T-helper 1 cell treated with Interleukin-12 subunit alpha and Interleukin-12 subunit beta and Interleukin-4 antibody, amounts not matched to agents 30 μg/mL and 1 μg/mL, for 36 hours (primary cell): ENCODE data around the gene HAO2.
"Not testable (repeated sequence)": the region's sequence is repeated elsewhere in the genome, so short reads cannot be mapped to it uniquely, and the experiment has no call there.

Experiments
- H3K27ac Mint-ChIP-seq: one replicate; pipeline ENCODE4 v1.8.0; 2021; ENCODE audit warnings: mild to moderate bottlenecking, mixed read lengths
- H3K27me3 Mint-ChIP-seq: one replicate; pipeline ENCODE4 v1.8.0; 2021; ENCODE audit warnings: low read depth, mixed read lengths
- H3K36me3 Mint-ChIP-seq: one replicate; pipeline ENCODE4 v1.8.0; 2021; ENCODE audit warnings: low read depth, mixed read lengths
- H3K4me1 Mint-ChIP-seq: one replicate; pipeline ENCODE4 v1.8.0; 2021; ENCODE audit warnings: low read depth, mixed read lengths
- H3K4me3 Mint-ChIP-seq: one replicate; pipeline ENCODE4 v1.8.0; 2021; ENCODE audit warnings: mild to moderate bottlenecking, moderate library complexity, mixed read lengths
- H3K9me3 Mint-ChIP-seq: one replicate; pipeline ENCODE4 v1.8.0; 2021; ENCODE audit warnings: mixed read lengths

HAO2 gene

GRCh38 chr1:119361205-119361604, 7.4 kb upstream of the HAO2 start:
- Mint-ChIP-seq H3K4me1 (no peaks in the 10 kb centered on the region), H3K36me3 (no peaks in the 10 kb centered on the region), H3K9me3 (peaks cover under 1% of the 10 kb centered on the region), H3K27ac (no peak overlapping the region), H3K4me3 (no peak overlapping the region), H3K27me3 (peaks cover 8% of the 10 kb centered on the region)

- H3K27ac Mint-ChIP-seq, result no peak overlapping the region
- no peaks in the 10 kb centered on the region for H3K36me3 Mint-ChIP-seq
- no peaks in the 10 kb centered on the region for H3K9me3 Mint-ChIP-seq
- no peak overlapping the region for H3K4me3 Mint-ChIP-seq
- H3K4me1 Mint-ChIP-seq, result no peaks in the 10 kb centered on the region
- peaks cover 7% of the 10 kb centered on the region for H3K27me3 Mint-ChIP-seq
These were observed 6.8 kb upstream of the HAO2 start for GRCh38 chr1:119361620-119362344.

GRCh38 chr1:119363162-119363561, 5.4 kb upstream of the HAO2 start:
- Mint-ChIP-seq H3K36me3 (no peaks in the 10 kb centered on the region), H3K4me3 (no peak overlapping the region), H3K9me3 (no peaks in the 10 kb centered on the region), H3K27me3 (peaks cover 12% of the 10 kb centered on the region), H3K4me1 (no peaks in the 10 kb centered on the region), H3K27ac (no peak overlapping the region)

GRCh38 chr1:119364640-119365039, 3.9 kb upstream of the HAO2 start:
- Mint-ChIP-seq H3K9me3 (no peaks in the 10 kb centered on the region), H3K4me1 (no peaks in the 10 kb centered on the region), H3K4me3 (no peak overlapping the region), H3K36me3 (no peaks in the 10 kb centered on the region), H3K27ac (no peak overlapping the region), H3K27me3 (peaks cover 15% of the 10 kb centered on the region)

- H3K9me3 Mint-ChIP-seq, result no peaks in the 10 kb centered on the region
- no peaks in the 10 kb centered on the region for H3K36me3 Mint-ChIP-seq
- no peak overlapping the region for H3K27ac Mint-ChIP-seq
- H3K4me3 Mint-ChIP-seq, result no peak overlapping the region
- no peaks in the 10 kb centered on the region for H3K4me1 Mint-ChIP-seq
- H3K27me3 Mint-ChIP-seq, result peaks cover 15% of the 10 kb centered on the region
These were observed 2.2 kb upstream of the HAO2 start for GRCh38 chr1:119366424-119366823.

- Mint-ChIP-seq H3K27ac (no peak overlapping the region), H3K36me3 (no peaks in the 10 kb centered on the region), H3K4me3 (no peak overlapping the region), H3K9me3 (no peaks in the 10 kb centered on the region), H3K4me1 (no peaks in the 10 kb centered on the region), H3K27me3 (peaks cover 15% of the 10 kb centered on the region)
These were observed 1.0 kb upstream of the HAO2 start for GRCh38 chr1:119367432-119368124.

GRCh38 chr1:119370748-119371147, 2.2 kb downstream of the HAO2 start:
- Mint-ChIP-seq H3K4me3 (no peak overlapping the region), H3K4me1 (no peaks in the 10 kb centered on the region), H3K36me3 (no peaks in the 10 kb centered on the region), H3K27me3 (peaks cover 15% of the 10 kb centered on the region), H3K9me3 (no peaks in the 10 kb centered on the region), H3K27ac (no peak overlapping the region)

GRCh38 chr1:119371815-119372214, 3.2 kb downstream of the HAO2 start:
- H3K4me1 Mint-ChIP-seq, result no peaks in the 10 kb centered on the region
- no peak overlapping the region for H3K4me3 Mint-ChIP-seq
- peaks cover 15% of the 10 kb centered on the region for H3K27me3 Mint-ChIP-seq
- H3K36me3 Mint-ChIP-seq, result no peaks in the 10 kb centered on the region
- H3K27ac Mint-ChIP-seq, result no peak overlapping the region
- H3K9me3 Mint-ChIP-seq, result no peaks in the 10 kb centered on the region

GRCh38 chr1:119372503-119373086, 4.0 kb downstream of the HAO2 start:
- no peaks in the 10 kb centered on the region for H3K4me1 Mint-ChIP-seq
- H3K4me3 Mint-ChIP-seq, result no peak overlapping the region
- H3K27me3 Mint-ChIP-seq, result peaks cover 15% of the 10 kb centered on the region
- no peaks in the 10 kb centered on the region for H3K36me3 Mint-ChIP-seq
- no peak overlapping the region for H3K27ac Mint-ChIP-seq
- no peaks in the 10 kb centered on the region for H3K9me3 Mint-ChIP-seq

- no peaks in the 10 kb centered on the region for H3K9me3 Mint-ChIP-seq
- H3K4me3 Mint-ChIP-seq, result no peak overlapping the region
- peaks cover 9% of the 10 kb centered on the region for H3K27me3 Mint-ChIP-seq
- H3K36me3 Mint-ChIP-seq, result no peaks in the 10 kb centered on the region
- H3K4me1 Mint-ChIP-seq, result no peaks in the 10 kb centered on the region
- no peak overlapping the region for H3K27ac Mint-ChIP-seq
These were observed 4.9 kb downstream of the HAO2 start for GRCh38 chr1:119373465-119373864.

- no peaks in the 10 kb centered on the region for H3K9me3 Mint-ChIP-seq
- H3K27me3 Mint-ChIP-seq, result peaks cover 3% of the 10 kb centered on the region
- H3K4me1 Mint-ChIP-seq, result no peaks in the 10 kb centered on the region
- H3K27ac Mint-ChIP-seq, result no peak overlapping the region
- H3K36me3 Mint-ChIP-seq, result no peaks in the 10 kb centered on the region
- no peak overlapping the region for H3K4me3 Mint-ChIP-seq
These were observed 5.8 kb downstream of the HAO2 start for GRCh38 chr1:119374208-119374874.

- H3K36me3 Mint-ChIP-seq, result no peaks in the 10 kb centered on the region
- H3K27me3 Mint-ChIP-seq, result peaks cover 3% of the 10 kb centered on the region
These were observed 6.8 kb downstream of the HAO2 start for GRCh38 chr1:119375366-119375765.

GRCh38 chr1:119376594-119376993, 8.0 kb downstream of the HAO2 start:
- Mint-ChIP-seq H3K36me3 (no peaks in the 10 kb centered on the region), H3K27me3 (peaks cover 3% of the 10 kb centered on the region), H3K4me3 (no peak overlapping the region), H3K4me1 (no peaks in the 10 kb centered on the region), H3K27ac (no peak overlapping the region), H3K9me3 (no peaks in the 10 kb centered on the region)

More at GRCh38 chr1:119375366-119375765, 6.8 kb downstream of the HAO2 start:
- H3K4me1 Mint-ChIP-seq, result no peaks in the 10 kb centered on the region
- H3K9me3 Mint-ChIP-seq, result no peaks in the 10 kb centered on the region
- H3K27ac Mint-ChIP-seq, result no peak overlapping the region
- H3K4me3 Mint-ChIP-seq, result no peak overlapping the region

- H3K4me3 Mint-ChIP-seq, H3K27me3 Mint-ChIP-seq, H3K4me1 Mint-ChIP-seq, H3K9me3 Mint-ChIP-seq, H3K36me3 Mint-ChIP-seq, H3K27ac Mint-ChIP-seq: not testable (repeated sequence)
These were observed 9.0 kb downstream of the HAO2 start for GRCh38 chr1:119377594-119377993.

- Mint-ChIP-seq H3K4me1 (no peaks in the 10 kb centered on the region), H3K27ac (no peak overlapping the region), H3K36me3 (no peaks in the 10 kb centered on the region), H3K4me3 (no peak overlapping the region), H3K27me3 (no peaks in the 10 kb centered on the region), H3K9me3 (no peaks in the 10 kb centered on the region)
These were observed 10.5 kb downstream of the HAO2 start for GRCh38 chr1:119379117-119379516.
